ENCODE results near the gene TNK1.

TNK1 gene

GRCh38 chr17:7406235-7406825 is 25.4 kb downstream of the TNK1 start:
- no peak for DNase-seq
- intact Hi-C loops (cut with DNase I), result no loop called here

- intact Hi-C loops (cut with DNase I), result no loop called here
- peak in 1 of 10 donors; percentile 72 for DNase-seq
Measured at GRCh38 chr17:7407082-7407481, 26.2 kb downstream of the TNK1 start.

- no peak for DNase-seq
- intact Hi-C loops (cut with DNase I), result no loop called here
Measured at GRCh38 chr17:7407485-7408251, 26.8 kb downstream of the TNK1 start, which contains the start of gene NLGN2. NLGN2 (plus strand) TSS chr17:7407845; CDS start chr17:7408256, 411 bp downstream.

GRCh38 chr17:7408252-7408727 is 27.4 kb downstream of the TNK1 start:
- intact Hi-C loops (cut with DNase I), result no loop called here
- no peak for DNase-seq

- DNase-seq, result no peak
- intact Hi-C loops (cut with DNase I), result no loop called here
Measured at GRCh38 chr17:7408863-7409262, 28.0 kb downstream of the TNK1 start.

GRCh38 chr17:7409716-7410115 is 28.8 kb downstream of the TNK1 start:
- intact Hi-C loops (cut with DNase I), result no loop called here
- DNase-seq, result no peak

GRCh38 chr17:7410634-7411426 is 29.9 kb downstream of the TNK1 start:
- intact Hi-C loops (cut with DNase I), result no loop called here
- DNase-seq, result no peak

GRCh38 chr17:7411427-7411750 is 30.5 kb downstream of the TNK1 start:
- intact Hi-C loops (cut with DNase I), result no loop called here

GRCh38 chr17:7413346-7413985 is 32.6 kb downstream of the TNK1 start:
- DNase-seq, result no peak
- intact Hi-C loops (cut with DNase I), result no loop called here

More at GRCh38 chr17:7411427-7411750, 30.5 kb downstream of the TNK1 start:
- DNase-seq, result no peak

GRCh38 chr17:7414837-7415236 is 33.9 kb downstream of the TNK1 start:
- intact Hi-C loops (cut with DNase I), result no loop called here
- DNase-seq, result no peak

- intact Hi-C loops (cut with DNase I), result no loop called here
- peak in 1 of 10 donors; percentile 76 for DNase-seq
Measured at GRCh38 chr17:7415784-7416183, 34.9 kb downstream of the TNK1 start.

GRCh38 chr17:7416323-7416722 is 35.4 kb downstream of the TNK1 start:
- intact Hi-C loops (cut with DNase I), result no loop called here
- no peak for DNase-seq

- DNase-seq, result peak in 1 of 10 donors; percentile 72
- intact Hi-C loops (cut with DNase I), result no loop called here
Measured at GRCh38 chr17:7417056-7417655, 36.3 kb downstream of the TNK1 start.

GRCh38 chr17:7418472-7419152 is 37.7 kb downstream of the TNK1 start:
- intact Hi-C loops (cut with DNase I), result no loop called here
- peak in 1 of 10 donors; percentile 78 for DNase-seq

GRCh38 chr17:7419819-7420610 is 39.1 kb downstream of the TNK1 start, which contains the start of gene SPEM1:
SPEM1 (plus strand) TSS chr17:7420324; CDS start chr17:7420385, 61 bp downstream.
- no peak for DNase-seq
- intact Hi-C loops (cut with DNase I), result no loop called here

- peak in 1 of 10 donors; percentile 78 for DNase-seq
- intact Hi-C loops (cut with DNase I), result no loop called here
Measured at GRCh38 chr17:7421186-7421585, 40.3 kb downstream of the TNK1 start.

GRCh38 chr17:7423679-7424078 is 42.8 kb downstream of the TNK1 start:
- intact Hi-C loops (cut with DNase I), result no loop called here

GRCh38 chr17:7425316-7425715 is 44.4 kb downstream of the TNK1 start, which contains the start of gene SPEM2:
SPEM2 (plus strand) TSS chr17:7425616; CDS start chr17:7425689, 73 bp downstream.
- intact Hi-C loops (cut with DNase I), result no loop called here
- DNase-seq, result no peak

More at GRCh38 chr17:7423679-7424078, 42.8 kb downstream of the TNK1 start:
- no peak for DNase-seq

GRCh38 chr17:7425756-7426155 is 44.9 kb downstream of the TNK1 start:
- intact Hi-C loops (cut with DNase I), result no loop called here
- DNase-seq, result no peak

Measured in posterior cingulate gyrus (tissue), 11 donors.